CD4-positive, alpha-beta T cell treated with Interleukin-17A for 1 hour (primary cell): ENCODE measurements around the gene ELMOD2.
"Not testable (repeated sequence)": the region's sequence is repeated elsewhere in the genome, so short reads cannot be mapped to it uniquely, and the experiment has no call there.

Experiments
- DNase-seq: peaks from one replicate; pipeline ENCODE4 v3.0.0-alpha.2; 2020

Gene ELMOD2

GRCh38 chr4:140523857-140524742 is at the start of gene ELMOD2:
TSS of gene ELMOD2 (plus strand) at chr4:140524168. CDS start at chr4:140525429, 1,261 bp downstream.
- peak; percentile 97 for DNase-seq

GRCh38 chr4:140483445-140483844 is 40.5 kb upstream of the ELMOD2 start:
- DNase-seq: no peak

GRCh38 chr4:140485939-140486338 is 38.0 kb upstream of the ELMOD2 start:
- DNase-seq: no peak

GRCh38 chr4:140497405-140497746 is 26.6 kb upstream of the ELMOD2 start:
- DNase-seq: no peak

- DNase-seq: no peak
Observed at GRCh38 chr4:140497747-140498636, 26.0 kb upstream of the ELMOD2 start, which contains the start of gene MGAT4D. TSS of gene MGAT4D (minus strand) at chr4:140498293. CDS start at chr4:140498222, 71 bp downstream.

- no peak for DNase-seq
Observed at GRCh38 chr4:140499391-140499790, 24.6 kb upstream of the ELMOD2 start.

GRCh38 chr4:140504261-140504660 is 19.7 kb upstream of the ELMOD2 start:
- no peak for DNase-seq

GRCh38 chr4:140513765-140514164 is 10.2 kb upstream of the ELMOD2 start:
- DNase-seq: not testable (repeated sequence)

- no peak for DNase-seq
Observed at GRCh38 chr4:140515423-140515822, 8.5 kb upstream of the ELMOD2 start.

GRCh38 chr4:140523370-140523856 is 555 bp upstream of the ELMOD2 start:
- DNase-seq: no peak

GRCh38 chr4:140529434-140529833 is 5.5 kb downstream of the ELMOD2 start:
- no peak for DNase-seq

- no peak for DNase-seq
Observed at GRCh38 chr4:140533951-140534480, 10.0 kb downstream of the ELMOD2 start.

- DNase-seq: peak; percentile 39
Observed at GRCh38 chr4:140556372-140557085, 32.6 kb downstream of the ELMOD2 start.

- DNase-seq: no peak
Observed at GRCh38 chr4:140557831-140558435, 34.0 kb downstream of the ELMOD2 start.

- no peak for DNase-seq
Observed at GRCh38 chr4:140559696-140560095, 35.7 kb downstream of the ELMOD2 start.

GRCh38 chr4:140568507-140569306 is 44.7 kb downstream of the ELMOD2 start, which contains the start of gene UCP1:
TSS of gene UCP1 (minus strand) at chr4:140568961. CDS start at chr4:140568729, 232 bp downstream.
- DNase-seq: no peak

GRCh38 chr4:140569307-140569638 is 45.3 kb downstream of the ELMOD2 start:
- no peak for DNase-seq

- DNase-seq: no peak
Observed at GRCh38 chr4:140571620-140572019, 47.7 kb downstream of the ELMOD2 start.

- DNase-seq: no peak
Observed at GRCh38 chr4:140575489-140575888, 51.5 kb downstream of the ELMOD2 start.

GRCh38 chr4:140579278-140579677 is 55.3 kb downstream of the ELMOD2 start:
- no peak for DNase-seq

GRCh38 chr4:140581078-140581477 is 57.1 kb downstream of the ELMOD2 start:
- no peak for DNase-seq
